Peyer's patch (tissue), 4 donors: ENCODE measurements around the gene PDE4D. TPM values are rescaled to one million over a fixed set of nuclear protein-coding genes. Genes with fewer than 3 reads are reported as not detected.

Experiments used
- DNase-seq, 3 donors: peaks; one replicate each; pipeline ENCODE4 v3.0.0-alpha.2; 2017 to 2019
- H3K27ac ChIP-seq, 4 donors: fragments of 200-600 bp; sonication (generic); one replicate each; pipeline ENCODE4 v1.5.1; 2016 to 2019
- H3K27me3 ChIP-seq, 2 donors: fragments of 200-600 bp; sonication (generic); one replicate each; pipeline ENCODE4 v1.5.1; 2019
- H3K36me3 ChIP-seq, 3 donors: fragments of 200-600 bp; sonication (generic); one replicate each; pipeline ENCODE4 v1.5.1; 2016 to 2019
- H3K4me1 ChIP-seq, 4 donors: fragments of 200-600 bp; sonication (generic); one replicate each; pipeline ENCODE4 v1.5.1; 2016 to 2019
- H3K4me3 ChIP-seq, 4 donors: fragments of 200-600 bp; sonication (generic); 1 replicate in 3 of 4; 2 replicates in 1 of 4; pipeline ENCODE4 v1.5.1; 2016 to 2019; ENCODE audit warnings: mild to moderate bottlenecking in 1 of 4
- H3K9me3 ChIP-seq, 4 donors: fragments of 200-600 bp; sonication (generic); one replicate each; pipeline ENCODE4 v1.5.1; 2016 to 2019; ENCODE audit warnings: mild to moderate bottlenecking in 1 of 4
- POLR2A ChIP-seq, 2 donors: fragments of 450-650 bp; IDR thresholded peaks; one replicate each; pipeline ENCODE4 v1.5.1; 2017; ENCODE audit warnings: antibody characterized with exemption in 2 of 2, mild to moderate bottlenecking in 2 of 2, moderate library complexity in 2 of 2
- total RNA-seq, 4 donors: library from RNA; depleted of rRNA; stranded (reverse); fragments of >200 nt; gene quantifications; one replicate each; pipeline ENCODE4 v1.1.0, GENCODE V29; 2016
- TF ChIP-seq, protein P1 (sequence below), 6 experiments: fragments of 450-650 bp in 4 of 6; fragments of 200-600 bp in 2 of 6; sonication (generic) in 1 of 6; IDR thresholded peaks; one replicate each; pipeline ENCODE4 v1.5.1; 2017 to 2019; ENCODE audit warnings: antibody characterized with exemption in 6 of 6, mild to moderate bottlenecking in 3 of 6, moderate library complexity in 1 of 6

Gene PDE4D
- total RNA-seq, 4 donors from 2014 or later, result 19.8 to 89.1 (median 43.9) TPM

DNA sequence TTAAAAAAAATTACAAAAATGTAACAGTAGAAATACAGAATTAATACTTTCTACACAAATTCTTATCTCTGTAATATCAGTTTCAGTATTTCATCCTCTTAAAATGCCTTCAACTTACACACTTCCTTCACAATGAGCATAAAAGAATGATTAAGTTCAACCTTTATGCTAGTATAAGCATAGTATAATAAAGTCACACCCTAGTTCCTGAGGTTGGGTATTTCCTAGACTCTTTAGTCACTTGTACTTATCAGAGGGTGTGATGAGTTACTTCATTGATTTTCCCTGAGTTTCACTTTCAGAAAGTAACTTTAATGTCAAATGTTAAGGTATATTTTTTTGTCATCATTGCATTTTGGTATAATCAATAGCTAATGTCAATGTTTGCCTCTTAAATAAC is 302.4 kb downstream of the PDE4D start:
- TF ChIP-seq POLR2A (IDR thresholded peaks at IDR 0.05), result peak in 1 of 2 donors; percentile 40
- TF ChIP-seq, protein P1, sequence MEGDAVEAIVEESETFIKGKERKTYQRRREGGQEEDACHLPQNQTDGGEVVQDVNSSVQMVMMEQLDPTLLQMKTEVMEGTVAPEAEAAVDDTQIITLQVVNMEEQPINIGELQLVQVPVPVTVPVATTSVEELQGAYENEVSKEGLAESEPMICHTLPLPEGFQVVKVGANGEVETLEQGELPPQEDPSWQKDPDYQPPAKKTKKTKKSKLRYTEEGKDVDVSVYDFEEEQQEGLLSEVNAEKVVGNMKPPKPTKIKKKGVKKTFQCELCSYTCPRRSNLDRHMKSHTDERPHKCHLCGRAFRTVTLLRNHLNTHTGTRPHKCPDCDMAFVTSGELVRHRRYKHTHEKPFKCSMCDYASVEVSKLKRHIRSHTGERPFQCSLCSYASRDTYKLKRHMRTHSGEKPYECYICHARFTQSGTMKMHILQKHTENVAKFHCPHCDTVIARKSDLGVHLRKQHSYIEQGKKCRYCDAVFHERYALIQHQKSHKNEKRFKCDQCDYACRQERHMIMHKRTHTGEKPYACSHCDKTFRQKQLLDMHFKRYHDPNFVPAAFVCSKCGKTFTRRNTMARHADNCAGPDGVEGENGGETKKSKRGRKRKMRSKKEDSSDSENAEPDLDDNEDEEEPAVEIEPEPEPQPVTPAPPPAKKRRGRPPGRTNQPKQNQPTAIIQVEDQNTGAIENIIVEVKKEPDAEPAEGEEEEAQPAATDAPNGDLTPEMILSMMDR (IDR thresholded peaks at IDR 0.05), result no peak
- DNase-seq, result no peak
- no peak overlapping the region for H3K4me3 ChIP-seq
- no peaks in the 10 kb centered on the region for H3K9me3 ChIP-seq
- H3K36me3 ChIP-seq, result no peaks in the 10 kb centered on the region
- peaks cover 0 to 28% (median 2%) of the 10 kb centered on the region in 4 donors for H3K4me1 ChIP-seq
- no peaks in the 10 kb centered on the region for H3K27me3 ChIP-seq
- H3K27ac ChIP-seq, result peak overlapping the region in 3 of 4 donors; percentile 53 to 76 (median 74)

DNA sequence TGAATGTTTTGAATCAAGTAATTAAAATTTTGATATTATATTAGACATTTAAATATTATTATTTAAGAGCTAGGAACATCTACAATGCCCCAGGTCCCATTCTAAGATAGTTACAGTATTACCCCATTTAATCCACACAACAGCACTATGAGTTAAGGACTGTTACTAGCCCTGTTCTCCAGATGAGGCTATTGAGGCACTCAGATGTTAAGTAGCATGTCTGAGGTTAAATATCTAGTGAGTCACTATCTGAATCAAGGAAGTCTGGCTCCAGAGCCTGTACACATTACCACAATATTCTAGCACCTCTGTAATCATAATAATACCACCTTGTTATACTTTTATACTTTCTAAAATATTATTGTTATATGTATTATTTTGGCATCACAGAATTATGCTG is 304.6 kb downstream of the PDE4D start:
- H3K4me3 ChIP-seq, result no peak overlapping the region
- H3K36me3 ChIP-seq, result no peaks in the 10 kb centered on the region
- TF ChIP-seq, protein P1 (IDR thresholded peaks at IDR 0.05), result no peak
- TF ChIP-seq POLR2A (IDR thresholded peaks at IDR 0.05), result no peak
- peaks cover 0 to 28% (median 2%) of the 10 kb centered on the region in 4 donors for H3K4me1 ChIP-seq
- DNase-seq, result no peak
- H3K27ac ChIP-seq, result no peak overlapping the region
- no peaks in the 10 kb centered on the region for H3K9me3 ChIP-seq
- no peaks in the 10 kb centered on the region for H3K27me3 ChIP-seq

DNA sequence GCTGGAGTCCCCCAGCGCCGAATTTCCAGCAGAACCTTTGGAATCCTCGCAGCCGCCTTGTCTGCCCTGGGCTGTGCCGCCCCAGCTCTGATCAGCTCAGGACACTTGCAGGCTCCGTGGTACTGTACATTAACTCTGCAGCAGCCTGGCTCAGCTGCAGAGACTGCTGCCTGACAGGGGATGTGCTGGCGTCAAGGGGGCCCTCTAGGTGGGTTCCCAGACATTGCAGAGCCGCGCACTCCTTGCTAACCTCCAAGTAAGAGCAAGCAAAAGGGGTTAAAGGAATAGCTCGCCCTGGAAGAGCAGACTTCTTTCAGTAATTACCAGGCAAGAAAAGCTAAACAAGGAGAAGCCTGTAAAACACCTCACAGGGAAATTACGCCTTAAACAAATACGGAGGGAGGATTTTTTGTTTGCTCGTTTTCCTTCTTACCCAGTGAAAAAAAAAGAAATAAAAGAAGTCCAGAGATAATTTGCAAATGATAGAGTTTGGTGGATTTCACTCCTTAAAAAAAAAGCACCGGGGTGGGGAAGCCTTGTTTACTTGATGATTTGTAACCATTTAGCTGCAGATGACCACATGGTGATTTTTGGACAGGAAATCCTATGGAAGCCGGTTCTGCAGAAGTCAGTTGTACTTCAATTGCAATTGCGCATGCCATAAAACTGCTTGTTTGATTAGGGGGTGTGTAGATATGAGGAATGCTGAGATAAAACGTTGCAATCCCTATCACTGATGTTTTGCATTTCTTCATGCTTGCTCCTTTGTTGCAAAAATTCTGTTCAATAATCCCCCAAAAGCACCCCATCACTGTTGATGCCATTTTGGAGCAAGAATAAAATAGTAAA is 305.8 kb downstream of the PDE4D start:
- H3K4me1 ChIP-seq, result peaks cover 0 to 28% (median 2%) of the 10 kb centered on the region in 4 donors
- TF ChIP-seq, protein P1 (IDR thresholded peaks at IDR 0.05), result peak in 1 of 6 experiments; percentile 3
- no peak for TF ChIP-seq POLR2A (IDR thresholded peaks at IDR 0.05)

DNA sequence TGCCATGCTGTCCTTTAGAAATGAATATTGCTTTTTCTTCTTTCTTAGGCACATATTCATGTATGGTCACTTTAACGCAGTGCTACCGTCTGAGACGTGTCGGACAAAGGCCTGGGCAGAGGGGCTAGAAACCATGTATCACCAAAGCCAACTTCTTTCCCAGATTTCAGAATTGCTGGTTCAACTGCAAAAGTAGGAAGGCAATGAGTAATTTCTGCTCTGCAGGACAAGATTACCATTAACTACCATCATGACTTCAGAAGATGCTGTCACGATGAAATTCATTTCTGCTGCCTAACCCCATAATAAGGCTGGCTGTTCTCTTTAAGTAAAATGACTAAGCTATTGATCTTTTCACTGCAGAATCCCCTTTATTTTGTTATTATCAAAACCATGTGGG is 306.7 kb downstream of the PDE4D start:
- peak overlapping the region in 1 of 4 donors; percentile 47 for H3K4me3 ChIP-seq
- no peaks in the 10 kb centered on the region for H3K36me3 ChIP-seq
- H3K9me3 ChIP-seq, result no peaks in the 10 kb centered on the region
- DNase-seq, result no peak
- TF ChIP-seq, protein P1 (IDR thresholded peaks at IDR 0.05), result no peak
- TF ChIP-seq POLR2A (IDR thresholded peaks at IDR 0.05), result no peak
- H3K4me1 ChIP-seq, result peaks cover 0 to 24% (median 2%) of the 10 kb centered on the region in 4 donors
- peak overlapping the region in 2 of 4 donors; percentile 21 to 62 for H3K27ac ChIP-seq
- H3K27me3 ChIP-seq, result no peaks in the 10 kb centered on the region

More for the DNA sequence above, 305.8 kb downstream of the PDE4D start:
- Histone ChIP-seq H3K27me3 (no peaks in the 10 kb centered on the region), H3K4me3 (peak overlapping the region in 3 of 4 donors; percentile 11 to 47 (median 31)), H3K27ac (peak overlapping the region in 3 of 4 donors; percentile 21 to 62 (median 61)), H3K36me3 (no peaks in the 10 kb centered on the region), H3K9me3 (no peaks in the 10 kb centered on the region)
- peak in 2 of 3 donors; percentile 57 to 75 for DNase-seq

DNA sequence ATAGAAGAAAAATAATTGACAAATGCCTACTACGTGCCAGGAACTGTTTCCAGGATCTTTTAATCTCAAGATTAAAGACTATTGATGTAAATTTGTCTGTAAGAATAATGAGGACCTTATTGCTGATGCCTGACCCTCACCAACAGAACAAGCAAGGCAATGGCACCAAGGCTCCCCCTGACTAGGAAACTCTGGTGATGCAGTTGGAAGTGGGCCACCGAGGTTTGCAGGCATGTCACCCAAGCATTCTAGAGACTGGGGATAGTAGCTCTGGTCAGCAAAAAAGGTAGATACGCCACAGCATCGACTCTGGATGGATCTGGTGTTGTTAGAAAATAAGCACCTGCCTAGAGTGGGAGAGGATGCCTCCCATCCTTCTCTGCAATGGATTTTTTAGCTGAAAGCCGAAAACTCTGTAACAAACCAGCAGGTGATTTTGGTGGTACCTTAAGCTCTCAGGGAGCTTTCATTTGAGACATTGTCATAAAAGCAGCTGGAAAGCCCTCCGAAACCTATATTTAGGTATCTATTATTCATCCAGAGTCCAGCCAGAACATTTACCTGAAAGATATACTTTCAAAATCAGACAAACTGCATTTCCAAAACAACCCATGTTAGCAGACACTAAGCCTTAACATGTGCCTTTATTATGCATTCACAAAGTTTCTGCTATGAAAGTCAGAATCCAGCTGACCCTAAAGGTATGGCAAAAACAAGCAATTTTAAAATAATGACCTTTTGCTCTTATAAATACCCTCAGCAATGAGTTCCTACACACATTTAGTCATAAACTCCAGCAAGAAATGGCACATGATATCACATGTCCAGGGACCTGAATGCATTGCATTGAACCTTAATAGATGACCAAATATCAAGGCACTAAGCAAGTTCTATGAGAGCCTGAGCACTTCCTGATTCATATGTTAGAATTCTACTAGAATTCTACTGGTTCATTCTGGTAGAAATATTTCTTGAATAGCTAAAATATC is 308.4 kb downstream of the PDE4D start:
- H3K9me3 ChIP-seq, result no peaks in the 10 kb centered on the region
- peak overlapping the region in 1 of 4 donors; percentile 47 for H3K4me3 ChIP-seq
- H3K27me3 ChIP-seq, result no peaks in the 10 kb centered on the region
- H3K4me1 ChIP-seq, result peaks cover 0 to 20% (median 2%) of the 10 kb centered on the region in 4 donors
- H3K27ac ChIP-seq, result no peak overlapping the region
- no peaks in the 10 kb centered on the region for H3K36me3 ChIP-seq
- no peak for DNase-seq
- TF ChIP-seq, protein P1 (IDR thresholded peaks at IDR 0.05), result no peak
- no peak for TF ChIP-seq POLR2A (IDR thresholded peaks at IDR 0.05)
